ENCODE results near the gene PLCB4.
"Not testable (repeated sequence)": the region's sequence is repeated elsewhere in the genome, so short reads cannot be mapped to it uniquely, and the experiment has no call there.

PLCB4 gene

DNA sequence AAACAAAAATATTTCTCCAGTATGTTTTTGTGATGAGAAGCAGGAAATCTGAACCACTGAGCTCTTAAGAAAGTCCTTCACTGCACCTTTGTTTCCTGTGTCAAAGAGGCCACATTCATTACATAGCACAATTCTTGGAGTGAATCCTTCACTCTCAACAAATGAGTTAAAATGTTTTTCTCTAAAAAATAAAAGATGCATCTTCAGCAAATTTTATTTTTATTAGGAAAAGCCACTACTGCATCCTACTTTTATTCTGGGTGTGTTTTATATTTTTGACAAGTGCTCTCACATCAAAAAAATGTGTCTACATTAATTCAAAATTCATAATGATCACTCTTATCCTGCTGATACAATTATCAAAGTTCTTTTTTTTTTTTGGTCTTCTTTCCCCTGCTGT lies 76.3 kb downstream of the PLCB4 start:
- no peak for DNase-seq

DNA sequence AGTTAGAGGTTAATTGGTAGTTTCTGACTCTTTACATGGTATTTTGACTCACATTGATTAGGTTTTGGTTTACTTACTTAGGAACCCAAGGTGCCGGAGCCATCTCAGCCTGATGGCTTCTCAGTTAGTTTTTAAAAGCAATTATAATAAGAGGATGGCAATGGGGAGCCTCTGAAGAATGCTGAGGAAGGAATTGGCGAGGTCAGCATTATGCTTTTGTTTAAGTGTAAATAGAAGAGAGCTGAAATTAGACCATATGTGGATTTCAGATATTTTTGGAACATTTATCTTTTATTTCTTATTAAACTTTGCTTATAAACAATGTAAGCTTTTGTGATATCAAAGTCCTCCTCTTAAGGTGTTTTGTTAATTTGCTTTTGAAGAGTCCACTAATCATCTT lies 77.8 kb downstream of the PLCB4 start:
- no peak for DNase-seq

DNA sequence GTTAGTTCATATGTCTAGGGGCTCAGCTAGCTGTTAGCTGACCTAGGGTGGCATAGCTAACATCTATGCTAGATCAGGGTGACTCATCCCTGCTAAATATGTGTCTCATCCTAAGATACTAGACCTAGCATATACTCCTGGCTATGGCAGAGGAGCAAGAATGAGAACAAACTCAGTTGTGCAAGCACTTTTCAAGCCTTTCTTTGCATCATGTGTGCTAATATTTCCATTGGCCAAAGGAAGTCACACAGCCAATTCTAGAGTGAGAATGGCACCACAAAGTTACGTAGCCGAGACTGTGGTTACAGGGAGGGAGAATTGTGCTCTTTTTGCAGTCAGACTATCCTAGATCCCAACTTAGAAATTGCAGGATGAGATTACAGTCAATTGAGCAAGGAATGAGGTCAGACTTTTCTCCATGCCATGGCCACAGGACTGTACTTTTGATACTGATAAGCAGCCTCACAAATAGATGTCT lies 78.7 kb downstream of the PLCB4 start:
- no peak for DNase-seq

DNA sequence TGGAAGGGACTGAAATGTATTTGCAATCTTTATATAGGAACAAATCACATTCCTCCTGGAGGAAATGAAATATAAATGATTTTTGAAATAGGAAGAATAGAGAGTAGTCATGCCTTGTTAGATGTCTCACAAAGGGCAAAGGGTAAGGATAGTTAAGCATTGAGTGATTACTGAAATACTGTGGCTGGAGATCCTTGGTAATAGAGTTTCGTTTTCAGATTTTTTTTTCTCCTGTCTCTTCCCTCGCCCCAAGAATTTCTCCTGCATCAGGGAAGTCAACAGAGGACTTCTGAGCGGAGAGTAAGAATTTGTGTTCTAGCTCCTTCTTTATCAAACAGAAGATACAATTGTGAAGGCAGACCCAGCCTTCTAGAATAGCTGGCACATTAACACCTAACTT lies 79.4 kb downstream of the PLCB4 start:
- no peak for DNase-seq

DNA sequence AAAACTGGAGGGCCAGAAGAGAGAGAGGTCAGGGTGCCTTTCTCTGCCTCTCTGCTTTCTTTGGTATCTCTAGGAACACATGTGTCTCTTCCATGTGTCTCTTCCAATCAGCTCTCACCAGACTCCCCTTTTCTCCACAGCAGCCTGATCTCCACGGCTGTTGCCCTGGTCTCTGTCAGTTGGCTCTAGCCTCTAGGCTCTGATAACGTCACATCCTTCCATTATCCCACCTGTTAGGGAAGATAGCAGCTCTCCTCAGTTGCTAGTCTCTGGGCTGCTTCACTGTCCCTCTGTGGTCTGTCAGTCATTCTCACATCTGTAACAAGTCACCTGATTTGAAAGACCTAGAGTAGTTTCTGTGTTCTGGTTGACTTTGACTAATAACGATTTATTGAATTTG lies 80.2 kb downstream of the PLCB4 start:
- DNase-seq = no peak

DNA sequence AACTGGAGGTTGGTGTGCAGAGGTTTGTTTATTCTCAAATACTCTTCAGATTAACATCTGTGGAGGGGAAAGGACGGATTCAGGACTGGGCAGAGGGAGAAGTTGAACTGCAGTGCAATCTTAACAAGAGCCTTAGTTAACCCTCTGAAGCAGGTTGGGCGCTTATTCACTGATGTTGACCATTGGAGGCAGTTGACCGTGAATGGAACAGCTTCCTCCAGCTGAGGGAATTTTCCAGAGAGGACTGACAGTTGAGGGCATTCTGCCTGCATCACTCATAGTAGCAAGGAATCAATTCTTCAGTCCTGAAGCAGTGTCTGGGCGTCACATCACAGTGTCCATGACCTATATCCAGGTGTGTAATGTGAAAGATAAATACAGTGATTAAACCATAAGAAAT lies 80.9 kb downstream of the PLCB4 start:
- no peak for DNase-seq

DNA sequence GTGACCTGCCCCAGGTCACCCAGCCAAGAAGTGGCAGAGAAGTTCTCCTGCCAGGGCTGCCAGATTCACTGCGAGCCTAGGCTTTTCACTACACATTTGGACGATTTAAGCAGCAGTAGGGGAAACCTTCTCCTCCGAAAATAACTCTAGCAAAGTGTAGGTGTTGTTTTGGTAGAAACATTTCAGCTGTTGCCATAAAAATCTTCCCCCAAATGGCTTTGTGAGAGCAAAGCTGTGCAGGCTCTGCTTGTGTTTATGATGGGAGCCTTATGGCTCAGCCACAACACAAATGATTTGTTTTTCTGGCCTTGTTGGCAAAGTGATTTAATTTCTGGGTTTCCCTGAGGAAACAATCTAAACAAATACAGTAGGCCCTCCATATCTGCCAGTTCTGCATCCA lies 81.8 kb downstream of the PLCB4 start:
- no peak for DNase-seq

DNA sequence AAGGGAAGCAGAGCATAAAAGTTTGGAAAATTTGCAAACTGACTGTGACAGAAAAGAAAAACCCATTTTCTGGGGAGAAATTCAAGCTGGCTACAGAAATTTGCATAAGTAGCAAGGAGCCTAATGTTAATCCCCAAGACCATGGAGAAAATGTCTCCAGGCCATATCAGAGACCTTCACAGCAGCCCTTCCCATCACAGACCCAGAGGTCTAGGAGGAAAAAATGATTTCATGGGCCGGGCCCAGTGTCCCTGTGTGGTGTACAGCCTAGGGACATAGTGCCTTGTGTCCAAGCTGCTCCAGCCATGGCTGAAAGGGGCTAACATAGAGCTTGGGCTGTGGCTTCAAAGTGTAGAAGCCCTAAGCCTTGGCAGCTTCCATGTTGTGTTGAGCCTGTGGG lies 83.3 kb downstream of the PLCB4 start:
- DNase-seq = not testable (repeated sequence)

DNA sequence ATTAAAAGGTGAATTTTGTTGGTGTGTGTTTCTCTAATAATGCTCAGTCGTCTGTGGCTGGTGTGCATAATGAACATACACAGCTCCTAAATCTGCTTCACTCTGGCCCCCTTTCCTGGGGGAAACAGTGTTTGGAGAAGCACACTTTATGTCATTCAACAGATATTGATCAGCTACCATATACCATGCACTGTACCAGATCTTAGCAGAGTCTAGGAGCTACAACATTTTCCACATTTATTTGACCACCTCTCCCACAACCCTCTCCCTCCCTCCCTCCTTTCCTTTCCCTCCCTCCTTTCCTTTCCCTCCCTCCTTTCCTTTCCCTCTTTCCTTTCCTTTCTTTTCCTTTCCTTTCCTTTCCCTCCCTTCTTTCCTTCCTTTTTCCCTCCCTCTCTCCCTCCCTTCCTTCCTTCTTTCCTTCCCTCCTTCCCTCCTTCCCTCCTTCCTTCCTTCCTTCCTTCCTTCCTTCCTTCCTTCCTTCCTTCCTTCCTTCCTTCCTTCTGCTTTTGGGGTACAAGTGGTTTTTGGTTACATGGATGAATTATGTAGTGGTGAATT lies 85.7 kb downstream of the PLCB4 start:
- DNase-seq = no peak

DNA sequence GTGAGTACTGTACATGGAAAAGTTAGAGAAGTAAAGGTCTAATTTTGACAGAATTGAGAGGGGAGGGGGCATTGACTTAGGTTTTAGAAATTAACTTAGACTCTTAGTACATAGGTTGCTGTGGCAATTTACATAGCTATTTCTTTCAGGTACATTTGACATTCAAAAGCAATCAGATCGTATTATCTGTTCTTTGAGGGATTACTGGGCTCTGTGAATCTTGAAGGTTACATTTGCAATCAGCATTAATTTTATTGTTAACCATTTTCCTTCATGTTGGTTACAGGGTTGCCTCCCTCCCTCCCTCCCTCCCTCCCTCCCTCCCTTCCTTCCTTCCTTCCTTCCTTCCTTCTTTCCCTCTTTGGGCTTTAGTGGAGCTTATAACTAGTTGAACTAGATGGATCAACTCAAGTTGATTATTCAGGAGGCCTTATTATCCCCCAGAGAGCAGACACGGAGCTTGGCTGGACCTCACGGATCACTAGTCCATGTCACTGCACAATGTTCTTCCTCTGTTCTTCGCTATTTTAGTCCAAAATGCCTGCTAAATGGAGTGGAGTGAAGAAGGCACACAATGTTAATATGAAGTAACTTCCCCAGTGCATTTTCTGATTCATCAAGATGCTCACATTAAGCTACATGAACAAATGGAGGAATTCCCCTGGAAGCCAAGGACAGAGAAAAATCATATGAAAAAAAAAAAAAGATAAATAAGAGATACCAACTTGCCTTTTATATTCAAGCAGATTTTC lies 87.8 kb downstream of the PLCB4 start:
- DNase-seq = no peak

DNA sequence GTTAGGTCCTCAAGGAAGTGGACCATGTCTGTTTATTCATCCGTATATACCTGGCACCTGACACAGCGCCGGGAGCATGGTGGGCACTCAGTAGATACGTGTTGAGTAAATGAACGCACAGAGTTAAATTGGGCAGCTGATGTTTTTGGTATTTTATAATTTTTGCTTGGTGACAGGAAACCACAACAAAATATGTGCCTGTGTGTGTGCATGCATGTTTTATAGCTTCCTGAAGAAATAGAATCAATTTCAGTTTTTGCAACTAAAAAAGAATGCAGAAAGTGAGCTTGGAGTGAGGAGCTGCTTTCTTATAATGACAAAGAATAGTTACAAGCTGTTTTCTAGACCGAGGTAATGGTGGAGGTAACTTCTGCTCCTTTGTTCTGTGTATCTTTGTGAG lies 91.4 kb downstream of the PLCB4 start:
- DNase-seq = no peak

DNA sequence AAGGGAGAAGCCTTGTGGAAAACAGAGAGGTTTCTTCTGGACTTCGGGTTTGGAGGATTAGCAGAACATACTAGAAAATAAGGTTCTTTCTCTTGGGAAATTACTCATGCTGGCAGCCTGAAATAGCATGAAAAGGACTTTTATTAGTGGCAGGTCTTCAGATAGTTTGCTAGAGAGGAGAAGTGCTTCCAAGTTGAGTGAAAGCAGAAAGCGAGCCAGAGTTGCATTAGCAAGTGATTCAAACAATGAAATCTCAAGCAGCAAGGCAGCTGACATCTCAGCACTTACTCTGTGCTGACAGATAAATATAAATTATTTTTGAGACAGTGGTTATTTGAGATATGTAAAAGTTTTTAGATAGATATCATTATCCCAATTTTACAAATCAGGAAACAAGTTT lies 91.9 kb downstream of the PLCB4 start:
- no peak for DNase-seq

DNA sequence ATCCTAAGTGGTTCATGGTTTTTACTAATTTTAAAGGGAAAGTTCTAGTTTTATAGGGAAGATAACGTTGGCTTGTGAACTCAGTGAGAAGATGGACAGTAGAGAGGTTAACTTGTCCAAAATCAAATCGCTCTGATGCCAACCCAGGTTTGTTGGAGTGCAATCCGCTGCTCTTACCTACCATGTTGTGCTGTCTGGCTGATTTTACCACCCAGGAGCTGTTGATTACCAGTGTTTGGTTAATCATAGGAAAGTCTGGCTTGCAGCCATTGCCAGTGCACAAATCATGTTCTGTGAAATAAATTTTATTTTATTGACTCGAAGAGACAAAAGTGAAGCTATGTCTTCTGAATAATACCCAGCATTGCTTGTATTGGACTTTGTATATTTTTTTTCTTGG lies 92.4 kb downstream of the PLCB4 start:
- no peak for DNase-seq

DNA sequence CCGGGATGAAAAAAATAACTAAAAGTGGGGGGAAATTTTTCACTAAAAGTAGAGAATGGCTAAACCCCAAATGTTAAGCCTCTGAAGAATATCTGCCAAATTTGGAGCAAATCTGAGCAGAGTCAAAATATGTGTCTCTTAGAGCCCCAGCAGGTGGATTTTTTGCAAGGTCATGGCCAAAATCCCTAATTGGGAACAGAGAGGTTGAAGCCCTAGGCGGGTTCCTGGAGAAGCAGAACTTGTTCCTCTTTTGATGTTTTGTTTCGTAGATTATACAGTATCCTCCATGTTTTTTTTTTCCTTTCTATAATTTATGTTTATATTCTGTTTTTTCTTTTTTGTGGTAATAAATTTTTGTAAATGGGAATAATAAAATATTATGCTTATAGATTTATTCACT lies 94.4 kb downstream of the PLCB4 start:
- DNase-seq = no peak

DNA sequence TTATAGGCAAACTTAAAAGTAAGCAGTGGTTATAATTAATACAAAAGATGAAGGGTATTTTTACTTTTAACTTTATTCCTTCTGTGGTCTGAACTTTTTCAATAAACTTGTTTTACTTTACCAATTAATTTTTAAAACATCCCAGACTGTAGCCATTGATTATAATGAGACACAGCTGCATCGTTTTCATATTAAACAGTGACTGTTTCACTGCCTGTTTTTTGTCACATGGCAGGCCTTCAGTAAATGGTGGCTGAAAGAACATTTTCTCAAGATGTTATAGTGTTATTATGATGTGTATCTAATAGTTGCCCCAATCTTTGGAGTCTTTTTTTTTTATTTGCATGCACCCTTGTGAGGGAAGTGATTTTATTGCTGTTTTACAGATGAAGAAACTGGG lies 95.1 kb downstream of the PLCB4 start:
- DNase-seq = no peak

DNA sequence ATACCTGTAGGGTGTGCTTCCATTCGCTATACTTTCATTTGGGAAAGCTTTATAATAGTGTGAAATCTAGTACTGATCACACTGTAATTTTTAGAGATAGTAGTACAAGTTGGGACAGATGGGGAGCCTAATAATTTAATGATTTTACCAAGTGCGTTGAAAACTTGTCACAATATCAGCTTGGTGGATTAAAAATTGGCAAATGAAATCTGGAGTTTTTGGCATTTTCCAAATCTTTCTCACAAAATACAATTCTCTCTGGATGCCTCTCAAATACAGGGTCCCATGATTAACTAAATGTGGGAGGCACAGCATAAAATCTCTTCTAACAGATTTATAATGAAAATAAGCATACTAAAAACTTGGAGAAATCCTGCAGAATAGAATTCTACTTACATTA lies 96.4 kb downstream of the PLCB4 start:
- DNase-seq = no peak

DNA sequence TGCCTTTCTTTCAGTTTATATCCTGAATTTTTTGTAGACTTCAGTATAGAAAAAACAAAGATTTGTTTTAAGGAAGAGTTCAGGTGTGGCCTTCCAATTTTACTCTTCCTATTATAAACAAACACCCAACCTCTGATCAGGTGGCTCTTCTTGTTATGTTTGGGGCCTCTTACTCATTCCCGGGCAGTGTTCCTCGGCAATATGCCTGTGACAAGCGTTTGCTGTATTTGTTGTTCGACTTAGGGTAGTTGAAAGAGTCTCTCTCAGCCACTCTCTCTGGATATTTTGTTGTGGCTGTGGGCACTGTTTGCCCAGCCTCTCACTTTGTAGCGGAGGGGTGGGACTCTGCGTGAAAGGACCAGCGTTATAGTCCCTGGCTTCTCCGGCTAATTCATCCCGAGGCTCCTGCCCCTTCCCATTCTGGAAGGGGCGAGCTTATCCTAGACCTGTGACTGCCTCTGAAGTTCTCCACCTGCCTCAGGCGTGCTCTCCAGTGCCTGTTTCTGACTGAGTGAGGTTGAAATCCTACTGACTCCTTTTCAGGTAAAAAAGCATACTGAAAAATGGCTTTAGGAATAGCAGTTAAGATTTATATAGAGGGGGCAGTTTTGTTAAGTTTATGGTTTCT lies 97.4 kb downstream of the PLCB4 start:
- no peak for DNase-seq

DNA sequence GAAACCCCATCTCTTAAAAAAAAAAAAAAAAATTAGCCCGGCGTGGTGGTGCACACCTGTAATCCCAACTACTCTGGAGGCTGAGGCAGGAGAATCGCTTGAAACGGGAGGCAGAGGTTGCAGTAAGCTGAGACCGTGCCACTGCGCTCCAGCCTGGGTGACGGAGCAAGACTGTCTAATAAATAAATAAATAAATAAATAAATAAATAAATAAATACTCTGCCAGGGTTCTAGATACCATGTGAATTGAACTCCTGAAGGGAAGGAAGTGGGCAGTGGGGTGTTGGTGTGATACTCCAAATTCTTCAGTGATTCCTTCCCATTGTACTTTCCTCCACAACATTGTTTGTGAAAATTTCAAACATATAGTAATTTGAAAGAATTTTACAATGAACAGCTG lies 100.5 kb downstream of the PLCB4 start:
- no peak for DNase-seq

DNA sequence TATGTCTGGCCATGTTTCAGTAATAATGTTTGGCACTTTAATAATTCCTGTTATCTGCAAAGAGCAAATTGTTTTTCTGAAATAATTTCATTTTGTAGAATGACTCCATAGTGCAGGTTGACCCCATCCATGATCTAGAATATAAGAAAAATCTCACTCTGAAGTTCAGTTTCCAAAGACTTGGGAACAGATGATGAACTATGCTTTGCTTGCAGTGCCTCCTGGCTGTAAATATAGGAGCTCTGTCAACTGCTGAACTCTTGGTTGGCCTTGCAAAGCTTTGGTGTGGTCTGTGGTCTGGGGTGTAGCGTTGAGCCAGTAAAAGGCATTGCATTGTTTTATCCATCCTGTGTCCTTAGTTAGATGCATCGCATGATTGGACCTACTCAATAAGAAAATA lies 104.0 kb downstream of the PLCB4 start:
- no peak for DNase-seq

DNA sequence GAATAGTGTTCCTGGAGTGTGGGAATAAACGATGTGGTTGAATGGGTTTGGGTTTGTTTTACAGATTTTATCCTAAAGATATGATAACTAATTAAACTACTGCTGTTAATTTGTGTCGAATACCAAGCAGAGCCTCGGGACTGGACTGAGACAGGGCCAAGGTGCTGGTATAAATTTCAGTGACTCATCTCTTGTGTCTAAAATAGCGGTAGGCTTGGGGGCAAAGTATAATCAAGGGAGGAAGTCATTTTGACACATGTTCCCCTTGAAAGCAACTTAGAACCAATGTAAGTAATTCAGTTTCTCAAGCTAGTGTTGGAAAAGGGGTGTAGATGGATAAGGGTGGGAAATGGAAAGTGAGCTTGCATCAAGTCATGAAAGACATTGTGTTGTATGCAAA lies 108.4 kb downstream of the PLCB4 start:
- DNase-seq = no peak

DNA sequence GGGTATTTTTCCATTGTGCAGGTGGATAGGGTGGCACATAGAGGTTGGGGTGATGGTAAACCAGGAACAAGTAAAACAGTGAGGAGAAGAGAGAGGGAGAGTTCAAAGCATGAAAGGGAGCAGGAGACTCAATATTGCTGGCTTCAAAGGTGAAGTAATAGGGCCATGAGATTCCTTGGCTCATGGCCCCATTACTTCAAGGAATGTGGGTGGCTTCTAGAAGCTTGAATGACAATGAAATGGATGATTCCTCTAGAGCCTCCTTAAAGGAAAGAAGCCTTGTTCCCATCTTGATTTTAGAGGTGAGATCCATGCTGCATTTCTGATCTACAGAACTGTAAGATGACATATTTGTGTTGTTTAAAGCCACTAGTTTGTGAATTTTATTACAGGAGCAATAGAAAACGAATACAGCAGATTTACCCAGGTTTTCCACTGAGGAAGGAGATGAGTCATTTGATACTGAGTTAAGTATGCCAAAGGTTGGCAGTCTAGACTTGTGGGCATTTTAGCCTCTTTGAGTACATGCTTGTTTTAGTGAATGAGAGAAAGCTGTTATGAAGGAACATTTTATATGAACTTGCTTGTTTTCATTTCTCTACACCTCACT lies 110.4 kb downstream of the PLCB4 start:
- DNase-seq = no peak

DNA sequence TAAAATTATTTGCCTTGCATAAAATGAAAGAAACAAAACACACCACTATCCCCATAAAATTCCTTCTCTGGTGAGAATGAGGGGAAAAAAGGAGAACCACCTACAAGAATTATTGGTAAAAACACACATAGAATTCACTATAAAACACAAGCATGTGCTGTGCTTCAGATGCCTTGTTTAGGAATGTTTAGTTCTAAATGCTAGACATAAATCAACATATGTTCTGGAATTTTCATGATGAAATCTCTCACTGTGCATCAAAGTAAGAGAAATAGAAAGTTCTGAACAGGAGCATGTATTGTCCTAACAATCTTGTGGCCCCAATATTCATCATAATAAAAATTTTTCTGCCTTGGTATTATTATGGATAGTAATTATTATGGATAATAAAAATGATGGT lies 111.0 kb downstream of the PLCB4 start:
- no peak for DNase-seq

DNA sequence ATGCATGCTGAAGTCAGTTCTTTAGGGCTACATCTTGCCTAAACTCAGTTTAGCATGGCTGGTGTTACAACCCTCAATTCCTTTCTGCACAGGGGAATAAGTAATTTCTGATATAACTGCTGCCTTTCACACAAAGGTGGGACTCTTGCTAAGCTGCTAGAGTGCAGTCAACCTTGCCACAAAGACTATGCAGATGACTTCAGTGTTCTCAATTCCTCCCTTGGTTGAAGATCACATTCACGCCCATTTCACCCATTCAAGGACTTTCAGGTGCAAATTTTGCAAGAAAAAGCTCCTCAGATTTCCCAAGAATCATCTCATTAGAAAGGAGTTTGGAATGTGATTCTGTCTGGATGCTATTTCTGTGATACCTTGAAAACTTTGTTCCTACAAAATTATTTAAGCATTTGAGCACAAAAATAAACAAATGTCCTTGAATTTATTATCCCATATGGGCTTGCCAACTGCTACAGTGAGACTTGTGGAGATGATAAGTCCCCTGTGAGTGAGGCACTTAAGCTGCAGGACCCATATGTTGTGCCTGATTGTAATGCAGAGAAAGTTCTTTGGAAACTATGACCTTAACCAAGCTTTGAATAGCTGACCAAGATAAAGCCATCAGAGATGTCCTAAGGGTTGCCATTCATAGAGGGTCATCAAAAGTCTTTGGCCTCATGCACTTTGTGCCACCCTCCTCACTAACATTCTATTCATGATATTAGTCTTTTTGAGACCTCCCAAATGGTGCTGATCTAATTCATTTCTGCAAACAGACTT lies 111.8 kb downstream of the PLCB4 start:
- DNase-seq = no peak
